ENCODE measurements around the gene ASB6. TPM values are rescaled to one million over a fixed set of nuclear protein-coding genes. Genes with fewer than 3 reads are reported as not detected.
A peak's percentile ranks its signal among the peaks of the same experiment; 100 is the strongest.

Gene ASB6
- total RNA-seq, 6 donors from 2014 or later, result 15.4 to 51.3 (median 21.9) TPM

DNA sequence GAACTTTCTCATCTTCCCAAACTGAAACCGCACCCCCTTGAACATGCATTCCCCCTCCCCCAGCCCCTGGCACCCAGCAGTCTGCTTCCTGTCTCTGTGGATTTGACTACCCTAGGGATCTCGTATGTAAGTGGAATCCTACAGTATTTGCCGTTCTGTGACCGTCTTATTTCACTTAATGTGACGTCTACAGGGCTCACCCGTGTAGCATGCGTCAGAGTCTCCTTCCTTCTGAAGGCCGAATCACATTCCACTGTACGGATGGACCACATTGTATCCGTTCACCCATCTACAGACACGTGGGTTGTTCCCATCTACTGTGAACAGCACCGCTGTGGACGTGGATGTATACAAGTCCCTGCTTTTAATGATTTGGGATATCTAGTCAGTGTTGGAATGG lies 28.0 kb upstream of the ASB6 start:
- Histone ChIP-seq H3K4me3 (no peak overlapping the region), H3K36me3 (no peaks in the 10 kb centered on the region), H3K4me1 (peaks cover 7 to 19% (median 13%) of the 10 kb centered on the region in 4 donors), H3K27ac (no peak overlapping the region), H3K9me3 (no peaks in the 10 kb centered on the region), H3K27me3 (peaks cover 0 to 23% (median 16%) of the 10 kb centered on the region in 4 donors)
- WGBS, 2 donors, result 80 to 83% methylated on average over 13 of the region's 13 CpGs
- DNase-seq (no peak), ATAC-seq (ENCODE audit: low FRiP score in 2 of 2) (no peak)
- TF ChIP-seq, protein P1, sequence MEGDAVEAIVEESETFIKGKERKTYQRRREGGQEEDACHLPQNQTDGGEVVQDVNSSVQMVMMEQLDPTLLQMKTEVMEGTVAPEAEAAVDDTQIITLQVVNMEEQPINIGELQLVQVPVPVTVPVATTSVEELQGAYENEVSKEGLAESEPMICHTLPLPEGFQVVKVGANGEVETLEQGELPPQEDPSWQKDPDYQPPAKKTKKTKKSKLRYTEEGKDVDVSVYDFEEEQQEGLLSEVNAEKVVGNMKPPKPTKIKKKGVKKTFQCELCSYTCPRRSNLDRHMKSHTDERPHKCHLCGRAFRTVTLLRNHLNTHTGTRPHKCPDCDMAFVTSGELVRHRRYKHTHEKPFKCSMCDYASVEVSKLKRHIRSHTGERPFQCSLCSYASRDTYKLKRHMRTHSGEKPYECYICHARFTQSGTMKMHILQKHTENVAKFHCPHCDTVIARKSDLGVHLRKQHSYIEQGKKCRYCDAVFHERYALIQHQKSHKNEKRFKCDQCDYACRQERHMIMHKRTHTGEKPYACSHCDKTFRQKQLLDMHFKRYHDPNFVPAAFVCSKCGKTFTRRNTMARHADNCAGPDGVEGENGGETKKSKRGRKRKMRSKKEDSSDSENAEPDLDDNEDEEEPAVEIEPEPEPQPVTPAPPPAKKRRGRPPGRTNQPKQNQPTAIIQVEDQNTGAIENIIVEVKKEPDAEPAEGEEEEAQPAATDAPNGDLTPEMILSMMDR (IDR thresholded peaks at IDR 0.05), result no peak
- TF ChIP-seq EP300 (IDR thresholded peaks at IDR 0.05) (no peak), POLR2A (IDR thresholded peaks at IDR 0.05) (no peak), POLR2AphosphoS5 (IDR thresholded peaks at IDR 0.05) (no peak)

DNA sequence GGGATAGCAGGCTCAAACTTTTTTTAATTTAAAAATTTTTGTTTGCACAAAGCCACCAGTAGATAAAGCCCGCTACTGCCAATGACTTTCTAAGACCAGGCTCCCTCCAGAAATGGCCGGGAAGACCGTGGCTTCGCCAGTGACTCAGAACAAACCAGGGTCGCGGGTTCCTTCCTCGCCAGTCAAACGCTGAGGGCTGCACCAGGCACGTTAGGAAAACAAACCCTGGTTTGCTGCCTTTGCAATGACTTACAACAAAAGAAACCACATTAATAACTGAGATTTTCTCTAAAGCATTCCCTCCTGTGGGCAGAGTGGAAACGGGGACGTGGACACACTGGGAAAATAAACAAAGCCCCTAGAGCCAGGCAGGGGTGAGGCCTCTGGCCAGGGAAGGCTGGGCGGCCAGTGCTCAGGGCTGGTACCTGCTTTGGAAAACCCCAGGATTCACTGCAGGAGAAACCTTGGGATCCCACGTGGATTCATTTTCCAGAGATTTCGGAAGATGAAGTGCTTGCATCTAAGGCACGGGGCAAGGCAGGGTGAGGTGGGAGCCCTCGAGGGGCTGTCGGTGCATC lies 27.3 kb upstream of the ASB6 start:
- DNase-seq (no peak), ATAC-seq (ENCODE audit: low FRiP score in 2 of 2) (no peak)
- H3K36me3 ChIP-seq, result no peaks in the 10 kb centered on the region
- 47 to 58% methylated on average over 16 to 17 of the region's 17 CpGs for WGBS, 2 donors
- peaks cover 7 to 24% (median 14%) of the 10 kb centered on the region in 4 donors for H3K4me1 ChIP-seq
- H3K4me3 ChIP-seq, result no peak overlapping the region
- peaks cover 0 to 25% (median 18%) of the 10 kb centered on the region in 4 donors for H3K27me3 ChIP-seq
- no peak overlapping the region for H3K27ac ChIP-seq
- TF ChIP-seq POLR2A (IDR thresholded peaks at IDR 0.05) (no peak), POLR2AphosphoS5 (IDR thresholded peaks at IDR 0.05) (no peak), EP300 (IDR thresholded peaks at IDR 0.05) (no peak)
- TF ChIP-seq, protein P1 (IDR thresholded peaks at IDR 0.05), result no peak
- no peaks in the 10 kb centered on the region for H3K9me3 ChIP-seq

GRCh38 chr9:129667850-129668249 lies 25.9 kb upstream of the ASB6 start:
- Histone ChIP-seq H3K27ac (no peak overlapping the region), H3K4me3 (no peak overlapping the region), H3K36me3 (no peaks in the 10 kb centered on the region), H3K4me1 (peaks cover 7 to 24% (median 14%) of the 10 kb centered on the region in 4 donors), H3K9me3 (no peaks in the 10 kb centered on the region), H3K27me3 (peaks cover 0 to 25% (median 18%) of the 10 kb centered on the region in 4 donors)
- ATAC-seq (ENCODE audit: low FRiP score in 2 of 2) (no peak), DNase-seq (no peak)
- 89 to 90% methylated on average over 2 to 9 of the region's 9 CpGs for WGBS, 2 donors
- TF ChIP-seq, protein P1 (IDR thresholded peaks at IDR 0.05), result no peak
- TF ChIP-seq POLR2AphosphoS5 (IDR thresholded peaks at IDR 0.05), result no peak
- TF ChIP-seq EP300 (IDR thresholded peaks at IDR 0.05), result no peak
- TF ChIP-seq POLR2A (IDR thresholded peaks at IDR 0.05), result no peak

DNA sequence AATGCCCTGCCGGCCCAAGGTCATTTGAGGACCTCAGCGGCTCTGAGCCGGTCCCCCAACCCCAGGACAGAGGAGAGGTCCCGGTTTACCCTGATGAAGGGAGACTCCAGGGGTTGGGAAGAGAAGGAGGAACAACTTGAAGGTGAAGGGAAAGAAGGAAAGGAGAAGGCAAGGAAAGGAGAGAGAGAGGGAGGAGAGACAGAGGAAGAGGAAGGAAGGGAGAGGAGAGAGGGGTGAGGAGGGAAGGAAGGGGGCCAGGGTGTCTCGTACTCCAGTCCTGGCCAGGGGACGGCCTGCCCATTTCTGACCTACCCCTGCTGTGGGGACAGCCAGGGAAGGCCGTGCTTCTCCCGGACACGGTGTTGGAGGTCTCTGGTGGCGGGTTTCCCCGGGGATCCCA lies 25.4 kb upstream of the ASB6 start:
- Histone ChIP-seq H3K36me3 (no peaks in the 10 kb centered on the region), H3K27me3 (peaks cover 0 to 25% (median 18%) of the 10 kb centered on the region in 4 donors), H3K4me3 (no peak overlapping the region), H3K9me3 (no peaks in the 10 kb centered on the region), H3K4me1 (peaks cover 7 to 24% (median 14%) of the 10 kb centered on the region in 4 donors), H3K27ac (no peak overlapping the region)
- DNase-seq (no peak), ATAC-seq (ENCODE audit: low FRiP score in 2 of 2) (no peak)
- WGBS, 2 donors, result 78% methylated on average over 10 to 11 of the region's 11 CpGs
- no peak for TF ChIP-seq EP300 (IDR thresholded peaks at IDR 0.05)

DNA sequence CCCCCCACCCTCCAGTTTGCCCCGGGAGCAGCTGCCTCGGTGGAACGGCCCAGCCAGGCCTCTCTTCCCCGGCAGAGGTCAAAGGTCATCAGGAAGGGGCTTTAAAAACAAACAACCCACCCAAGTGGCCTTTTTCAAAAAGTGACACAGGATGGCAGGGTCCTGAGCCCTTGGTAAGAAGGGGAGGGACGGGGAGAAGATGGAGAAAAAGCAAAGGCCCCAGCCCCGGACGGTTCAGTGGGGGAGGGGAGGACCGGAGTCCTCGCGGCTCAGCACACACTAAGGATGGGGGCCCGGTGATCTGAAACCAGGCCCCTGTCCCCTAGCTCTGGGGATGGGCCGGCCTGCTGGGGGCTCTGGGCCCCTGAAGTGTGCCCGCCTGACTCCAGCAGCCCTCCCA lies 24.6 kb upstream of the ASB6 start:
- H3K9me3 ChIP-seq, result no peaks in the 10 kb centered on the region
- peaks cover 7 to 24% (median 14%) of the 10 kb centered on the region in 4 donors for H3K4me1 ChIP-seq
- TF ChIP-seq POLR2A (IDR thresholded peaks at IDR 0.05), result no peak
- no peak for TF ChIP-seq EP300 (IDR thresholded peaks at IDR 0.05)
- TF ChIP-seq, protein P1 (IDR thresholded peaks at IDR 0.05), result no peak
- TF ChIP-seq POLR2AphosphoS5 (IDR thresholded peaks at IDR 0.05), result no peak
- no peaks in the 10 kb centered on the region for H3K36me3 ChIP-seq
- H3K4me3 ChIP-seq, result peak overlapping the region in 2 of 4 donors; percentile 47 to 48
- peaks cover 0 to 25% (median 18%) of the 10 kb centered on the region in 4 donors for H3K27me3 ChIP-seq
- H3K27ac ChIP-seq, result no peak overlapping the region
- no peak for DNase-seq
- ATAC-seq (ENCODE audit: low FRiP score in 2 of 2), result no peak
- 36 to 42% methylated on average over 6 to 12 of the region's 13 CpGs for WGBS, 2 donors
